Left colon (tissue), 2 donors: ENCODE results near the gene ZNF497. TPM values are rescaled to one million over a fixed set of nuclear protein-coding genes. Genes with fewer than 3 reads are reported as not detected.
"Not testable (repeated sequence)": the region's sequence is repeated elsewhere in the genome, so short reads cannot be mapped to it uniquely, and the experiment has no call there.

Experiments used
- ATAC-seq: fragments of 200-7000 bp; cut with Tn5 transposase; one replicate; pipeline ENCODE4 v1.9.1; 2020; ENCODE audit warnings: mild to moderate bottlenecking, moderate library complexity
- DNase-seq, 2 donors: peaks; one replicate each; pipeline ENCODE4 v3.0.0-alpha.2; 2020
- intact Hi-C, 2 donors: fragments of 100-400 bp; cut with DNase I in 1 of 2; cut with micrococcal nuclease in 1 of 2; formaldehyde crosslinking; loops; one replicate each; pipeline versions ENCODE4 v1.11.2 to v1.14.0; 2022; cut with DNase I, micrococcal nuclease
- total RNA-seq, 2 donors: library from RNA; stranded (reverse); fragmentation: NEBNext Ultra II Directional; extraction: Animal tissue kit (Norgen Biotek cat#: 25700); gene quantifications; one replicate each; pipeline ENCODE4 v1.2.1, GENCODE V29; 2021
- donor health status: DM: no; HTN: no; CAD: no.
- donor health status: DM: yes; HTN: yes; CAD: no.

ZNF497 gene
- total RNA-seq, 2 donors from 2014 or later: 0.73 to 1.6 TPM

- intact Hi-C loops, DNase-seq, ATAC-seq: not testable (repeated sequence)
Observed at GRCh38 chr19:58376724-58377123, 14.2 kb upstream of the ZNF497 start.

- ATAC-seq (no peak), DNase-seq (no peak)
- intact Hi-C loops: no loop called here
Observed at GRCh38 chr19:58374200-58374599, 11.6 kb upstream of the ZNF497 start.

GRCh38 chr19:58372311-58373133, 10.0 kb upstream of the ZNF497 start:
- no peak for ATAC-seq
- intact Hi-C loops: no loop called here
- DNase-seq: no peak

GRCh38 chr19:58368561-58369360, 6.2 kb upstream of the ZNF497 start:
- DNase-seq: no peak
- no peak for ATAC-seq
- intact Hi-C loops: no loop called here

- ATAC-seq (no peak), DNase-seq (no peak)
- intact Hi-C loops: no loop called here
Observed at GRCh38 chr19:58367698-58368454, 5.3 kb upstream of the ZNF497 start.

GRCh38 chr19:58366585-58367430, 4.3 kb upstream of the ZNF497 start:
- intact Hi-C loops: no loop called here
- ATAC-seq (no peak), DNase-seq (no peak)

GRCh38 chr19:58364146-58364545, 1.6 kb upstream of the ZNF497 start:
- no peak for ATAC-seq
- intact Hi-C loops: no loop called here

GRCh38 chr19:58361900-58362271, 665 bp downstream of the ZNF497 start:
- DNase-seq: peak; percentile 54 to 65
- peak; percentile 29 for ATAC-seq
- intact Hi-C loops: no loop called here

More at GRCh38 chr19:58364146-58364545, 1.6 kb upstream of the ZNF497 start:
- DNase-seq: no peak

- intact Hi-C loops: no loop called here
Observed at GRCh38 chr19:58357481-58358145, 4.9 kb downstream of the ZNF497 start.

GRCh38 chr19:58356766-58357480, 5.6 kb downstream of the ZNF497 start:
- no peak for ATAC-seq
- intact Hi-C loops: no loop called here
- DNase-seq: no peak

More at GRCh38 chr19:58357481-58358145, 4.9 kb downstream of the ZNF497 start:
- DNase-seq (no peak), ATAC-seq (no peak)

GRCh38 chr19:58355908-58356765, 6.4 kb downstream of the ZNF497 start:
- DNase-seq: no peak
- no peak for ATAC-seq
- intact Hi-C loops: no loop called here

GRCh38 chr19:58355215-58355796, 7.2 kb downstream of the ZNF497 start:
- ATAC-seq (no peak), DNase-seq (no peak)
- intact Hi-C loops: no loop called here

GRCh38 chr19:58354478-58355030, 8.0 kb downstream of the ZNF497 start:
- intact Hi-C loops: no loop called here
- no peak for ATAC-seq
- no peak for DNase-seq

- ATAC-seq (no peak), DNase-seq (no peak)
- intact Hi-C loops: no loop called here
Observed at GRCh38 chr19:58353717-58354477, 8.7 kb downstream of the ZNF497 start.
